Endothelial cell of umbilical vein (primary cell): Measurements from ENCODE around the gene AKT1. TPM values are rescaled to one million over a fixed set of nuclear protein-coding genes. Genes with fewer than 3 reads are reported as not detected.

Source experiments
- BruUV-seq: library from RNA; stranded (reverse); fragments of 400-500 nt; replicated peaks from 2 replicates; lab custom pipeline; 2021; lab: Mats Ljungman, UMichigan
- CTCF ChIA-PET: fragments of 300-600, 350-600 bp; sonication (Branson Sonifier 250); formaldehyde crosslinking; loops from one replicate; lab custom pipeline; 2021; ENCODE audit warnings: antibody characterized with exemption, inconsistent platforms; lab: Charles Lee
- POLR2A ChIA-PET: fragments of 300-600, 350-600 bp; sonication (Branson Sonifier 250); formaldehyde crosslinking; loops from one replicate; lab custom pipeline; 2021; ENCODE audit warnings: antibody characterized with exemption, inconsistent platforms; lab: Charles Lee
- DNase-seq: peaks from one replicate; pipeline ENCODE4 v3.0.0-alpha.2; 2011; ENCODE audit warnings: low read depth, low spot score
- FAIRE-seq: peaks from 2 replicates; lab custom pipeline; 2011; peaks lifted over from hg19 to GRCh38; lab: Jason Lieb, UNC
- H2AFZ ChIP-seq: 2 replicates; pipeline ENCODE4 v1.6.0; 2012; ENCODE audit warnings: low read depth, low read length, control low read depth, inconsistent platforms
- H3K27ac ChIP-seq: 2 replicates; pipeline ENCODE4 v1.5.1; 2011; ENCODE audit warnings: low read depth, mild to moderate bottlenecking, control low read depth, low read length, moderate library complexity; ENCODE audit not compliant: insufficient read depth
- H3K27me3 ChIP-seq, 2 experiments: 2 replicates each; pipeline versions ENCODE4 v1.6.0 to v1.6.1; 2011; ENCODE audit warnings: low read length in 2 of 2, mixed read lengths in 1 of 2; ENCODE audit not compliant: control insufficient read depth in 2 of 2, insufficient read depth in 2 of 2
- H3K36me3 ChIP-seq, 2 experiments: 2 replicates in 1 of 2; 3 replicates in 1 of 2; pipeline ENCODE4 v1.5.1; 2011; ENCODE audit warnings: low read length in 2 of 2, mild to moderate bottlenecking in 1 of 2, moderate library complexity in 1 of 2; ENCODE audit not compliant: control insufficient read depth in 2 of 2, insufficient read depth in 2 of 2; ENCODE audit errors: extremely low read depth in 1 of 2
- H3K4me1 ChIP-seq: 3 replicates; pipeline ENCODE4 v1.5.1; 2011; ENCODE audit warnings: mild to moderate bottlenecking, low read length; ENCODE audit not compliant: control insufficient read depth, insufficient read depth; ENCODE audit errors: extremely low read depth
- H3K4me2 ChIP-seq: 2 replicates; pipeline ENCODE4 v1.6.1; 2011; ENCODE audit warnings: low read length, control low read depth, mixed read lengths; ENCODE audit not compliant: insufficient read depth
- H3K4me3 ChIP-seq, 3 experiments: fragments of 200-600 bp in 1 of 3; sonication (generic), shearing (Covaris generic) in 1 of 3; replicated peaks in 1 of 3; 2 replicates each; pipeline ENCODE4 v1.5.1; 2011 to 2016; ENCODE audit warnings: control low read depth in 3 of 3, low read length in 3 of 3, mild to moderate bottlenecking in 2 of 3, inconsistent platforms in 1 of 3, low read depth in 1 of 3, moderate library complexity in 1 of 3; ENCODE audit not compliant: insufficient read depth in 1 of 3
- H3K79me2 ChIP-seq: 2 replicates; pipeline ENCODE4 v1.6.0; 2012; ENCODE audit warnings: low read length, inconsistent platforms; ENCODE audit not compliant: control insufficient read depth, insufficient read depth
- H3K9ac ChIP-seq: replicated peaks from 2 replicates; pipeline ENCODE3; 2011; ENCODE audit warnings: low read length, control low read depth; ENCODE audit not compliant: insufficient read depth; ENCODE audit errors: extremely low read depth
- H3K9me1 ChIP-seq: replicated peaks from 3 replicates; pipeline ENCODE4 v1.6.0; 2011; ENCODE audit warnings: mild to moderate bottlenecking, low read length; ENCODE audit not compliant: control insufficient read depth, insufficient read depth; ENCODE audit errors: extremely low read depth
- H3K9me3 ChIP-seq: replicated peaks from 2 replicates; pipeline ENCODE4 v1.5.1; 2012; ENCODE audit warnings: low read length, inconsistent platforms; ENCODE audit not compliant: control insufficient read depth, insufficient read depth
- H4K20me1 ChIP-seq: replicated peaks from 2 replicates; pipeline ENCODE3; 2011; ENCODE audit warnings: mild to moderate bottlenecking, low read length; ENCODE audit not compliant: control insufficient read depth, insufficient read depth; ENCODE audit errors: extremely low read depth
- CTCF ChIP-seq, 2 donors: IDR thresholded peaks; 1 replicate in 1 of 2; 2 replicates in 1 of 2; pipeline ENCODE4 v1.5.1; 2011; ENCODE audit warnings: low read length in 2 of 2, mild to moderate bottlenecking in 2 of 2, moderate library complexity in 2 of 2, control low read depth in 1 of 2, inconsistent platforms in 1 of 2, low read depth in 1 of 2; ENCODE audit not compliant: insufficient read depth in 1 of 2; ENCODE audit errors: extremely low read depth in 1 of 2
- EZH2 ChIP-seq: IDR thresholded peaks from 2 replicates; pipeline ENCODE4 v1.6.1; 2012; ENCODE audit warnings: borderline replicate concordance, low read depth, mild to moderate bottlenecking, moderate library complexity, low read length, inconsistent platforms; ENCODE audit not compliant: severe bottlenecking
- FOS ChIP-seq: IDR thresholded peaks from 2 replicates; pipeline ENCODE4 v1.6.1; 2011; ENCODE audit warnings: mild to moderate bottlenecking, low read length, moderate library complexity, borderline replicate concordance; ENCODE audit not compliant: insufficient read depth
- GATA2 ChIP-seq: IDR thresholded peaks from 2 replicates; pipeline ENCODE4 v1.7.0; 2011; ENCODE audit warnings: low read depth, mild to moderate bottlenecking, moderate library complexity, mixed read lengths, low read length; ENCODE audit not compliant: insufficient read length, insufficient read depth
- JUN ChIP-seq: IDR thresholded peaks from 2 replicates; pipeline ENCODE4 v1.6.1; 2011; ENCODE audit warnings: borderline replicate concordance, low read depth; ENCODE audit not compliant: insufficient read length, insufficient read depth
- POLR2A ChIP-seq: IDR thresholded peaks from 2 replicates; pipeline ENCODE4 v1.6.1; 2012; ENCODE audit warnings: low read depth, mild to moderate bottlenecking, control low read depth, low read length
- dilution Hi-C: fragments of 300-500 bp; cut with MboI; formaldehyde crosslinking; loops from one replicate; pipeline ENCODE4 v1.15.0; 2019; ENCODE audit warnings: low sequenced_read_pairs; ENCODE audit not compliant: extremely low pct_ligation_motif_present
- intact Hi-C: fragments of 100-400 bp; cut with micrococcal nuclease; formaldehyde crosslinking; loops from one replicate; pipeline ENCODE4 v1.10.0; 2022
- polyA plus RNA-seq, 4 experiments: library from polyadenylated mRNA; depleted of rRNA in 3 of 4; stranded (reverse) in 3 of 4; unstranded in 1 of 4; fragments of >200 nt; gene quantifications; 2 replicates each; pipeline versions ENCODE4 v1.2.1 to v1.2.3, GENCODE V29; 2011 to 2012; ENCODE audit warnings: missing spikeins in 1 of 4
- total RNA-seq: library from RNA; stranded (reverse); gene quantifications from 2 replicates; pipeline ENCODE4 v1.2.3, GENCODE V29; 2021

Gene AKT1
- total and polyA plus RNA-seq, 2 donors (not counting 3 experiments of a cell fraction or from before 2014, with no cell fraction given): 177 to 191 TPM

- Histone ChIP-seq H3K9me1 (no peaks in the 10 kb centered on the region), H3K4me3 (no peak overlapping the region), H3K9ac (no peak overlapping the region), H3K27ac (no peak overlapping the region), H3K4me2 (no peak overlapping the region), H3K9me3 (no peaks in the 10 kb centered on the region), H3K4me1 (peaks cover 9% of the 10 kb centered on the region), H4K20me1 (no peaks in the 10 kb centered on the region), H3K36me3 (peaks cover 7 to 26% of the 10 kb centered on the region in 2 experiments), H2AFZ (no peak overlapping the region), H3K27me3 (no peaks in the 10 kb centered on the region), H3K79me2 (peaks cover 2% of the 10 kb centered on the region)
- ChIA-PET POLR2A (no interaction called here), CTCF (interaction anchor here (4.4 kb wide), 1 partner anchor 8 kb away, joined by 31 read pairs; no protein-coding TSS in a partner anchor)
- dilution Hi-C loops: no loop called here
- no TSS peak for BruUV-seq
- no peak for FAIRE-seq
- peak in 1 of 2 donors; percentile 1 for TF ChIP-seq CTCF (IDR thresholded peaks at IDR 0.05; ENCODE audit: extremely low read depth in 1 of 2, insufficient read depth in 1 of 2, low read depth in 1 of 2, low read length in 2 of 2)
- no peak for TF ChIP-seq POLR2A
- intact Hi-C loops: no loop called here
- DNase-seq: no peak
Observed at GRCh38 chr14:104776961-104777807, 18.4 kb downstream of the AKT1 start.

- CTCF ChIA-PET: no interaction called here
Observed at GRCh38 chr14:104776481-104776880, 19.1 kb downstream of the AKT1 start.

More at GRCh38 chr14:104776481-104776880, 19.1 kb downstream of the AKT1 start:
- intact Hi-C loops (no loop called here), dilution Hi-C loops (no loop called here)
- H3K4me1 ChIP-seq: peaks cover 9% of the 10 kb centered on the region
- no peak overlapping the region for H3K4me2 ChIP-seq
- no peak for DNase-seq
- no peak overlapping the region for H3K27ac ChIP-seq
- no peak overlapping the region for H2AFZ ChIP-seq
- no peaks in the 10 kb centered on the region for H3K27me3 ChIP-seq
- no peaks in the 10 kb centered on the region for H3K9me3 ChIP-seq
- no TSS peak for BruUV-seq
- H3K4me3 ChIP-seq: no peak overlapping the region
- POLR2A ChIA-PET: no interaction called here
- no peaks in the 10 kb centered on the region for H3K79me2 ChIP-seq
- FAIRE-seq: no peak
- H3K36me3 ChIP-seq: peaks cover 7 to 33% of the 10 kb centered on the region in 2 experiments
- H4K20me1 ChIP-seq: no peaks in the 10 kb centered on the region
- TF ChIP-seq CTCF (IDR thresholded peaks at IDR 0.05; ENCODE audit: extremely low read depth in 1 of 2, insufficient read depth in 1 of 2, low read depth in 1 of 2, low read length in 2 of 2) (no peak), FOS (no peak), JUN (no peak), EZH2 (no peak), POLR2A (no peak), GATA2 (no peak)
- no peak overlapping the region for H3K9ac ChIP-seq
- H3K9me1 ChIP-seq: no peaks in the 10 kb centered on the region
